HEK293T (cell line): Measurements from ENCODE around the gene TPRG1.

Source experiments
- ARNT ChIP-seq: fragments of 450-650 bp; IDR thresholded peaks from 2 replicates; pipeline ENCODE4 v1.6.1; 2017; ENCODE audit warnings: mild to moderate bottlenecking
- BHLHE40 ChIP-seq: fragments of 450-650 bp; IDR thresholded peaks from 2 replicates; pipeline ENCODE4 v1.6.1; 2016; ENCODE audit warnings: mild to moderate bottlenecking, moderate library complexity, borderline replicate concordance
- CTBP1 ChIP-seq: fragments of 450-650 bp; IDR thresholded peaks from 2 replicates; pipeline ENCODE4 v1.6.1; 2016; ENCODE audit warnings: borderline replicate concordance
- ELF4 ChIP-seq: fragments of 450-650 bp; IDR thresholded peaks from 2 replicates; pipeline ENCODE4 v1.6.1; 2017; ENCODE audit warnings: antibody characterized with exemption
- FOXA1 ChIP-seq: fragments of 450-650 bp; IDR thresholded peaks from 2 replicates; pipeline ENCODE4 v1.6.1; 2016; ENCODE audit warnings: mild to moderate bottlenecking
- FOXK2 ChIP-seq: fragments of 450-650 bp; IDR thresholded peaks from 2 replicates; pipeline ENCODE4 v1.6.1; 2016; ENCODE audit warnings: mild to moderate bottlenecking
- FOXM1 ChIP-seq: fragments of 450-650 bp; IDR thresholded peaks from 2 replicates; pipeline ENCODE4 v1.6.1; 2017; ENCODE audit warnings: mild to moderate bottlenecking, borderline replicate concordance
- HDGF ChIP-seq: fragments of 450-650 bp; IDR thresholded peaks from 2 replicates; pipeline ENCODE4 v1.6.1; 2017; ENCODE audit warnings: antibody characterized with exemption, borderline replicate concordance
- L3MBTL2 ChIP-seq: fragments of 450-650 bp; conservative IDR thresholded peaks from 2 replicates; pipeline ENCODE4 v1.6.1; 2016; ENCODE audit warnings: mild to moderate bottlenecking
- SP1 ChIP-seq: fragments of 450-650 bp; IDR thresholded peaks from 2 replicates; pipeline ENCODE4 v1.6.1; 2017
- TARDBP ChIP-seq: fragments of 450-650 bp; IDR thresholded peaks from 2 replicates; pipeline ENCODE4 v1.6.1; 2016
- TF ChIP-seq, protein P1 (sequence below): fragments of 450-650 bp; IDR thresholded peaks from 2 replicates; pipeline ENCODE4 v1.6.1; 2016

DNA sequence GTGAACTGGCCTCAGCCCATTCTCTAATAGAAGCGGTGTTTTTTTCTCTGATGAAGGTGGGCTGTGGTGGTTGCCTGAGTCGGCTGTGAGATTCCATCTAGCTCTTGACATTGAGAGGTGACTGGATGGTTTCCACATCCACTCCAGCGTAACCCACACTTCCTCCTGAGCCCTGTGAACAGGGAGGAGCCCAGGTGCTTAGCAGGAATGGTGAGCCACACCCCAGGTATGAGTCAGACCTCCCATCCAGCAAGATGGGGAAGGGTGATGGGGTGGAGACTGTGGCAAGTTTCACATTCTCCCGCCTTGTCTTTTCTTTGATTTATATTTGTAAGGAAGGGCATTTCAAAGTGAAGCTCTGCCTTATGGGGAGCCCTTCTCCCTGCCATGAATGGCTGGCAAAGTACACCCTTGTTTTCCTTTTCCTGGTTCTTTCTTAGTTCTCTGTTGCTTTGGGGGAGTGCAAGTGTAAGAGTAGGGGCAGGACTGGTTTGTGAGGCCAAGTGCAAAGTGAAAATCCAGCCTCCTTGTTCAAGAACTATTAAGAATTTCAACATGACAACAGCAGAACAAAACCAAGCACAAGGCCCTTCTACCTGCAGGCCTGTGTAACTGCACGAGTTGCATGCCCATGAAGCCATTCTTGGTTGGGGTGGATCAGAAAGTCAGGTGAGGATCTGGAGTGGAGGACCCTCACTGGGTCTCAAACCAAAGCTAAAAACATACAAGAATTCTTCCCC lies 4.6 kb upstream of the TPRG1 start:
- TF ChIP-seq CTBP1 (no peak), SP1 (no peak), BHLHE40 (no peak), ELF4 (no peak), FOXM1 (no peak), TARDBP (no peak), FOXK2 (no peak), HDGF (no peak), L3MBTL2 (no peak), FOXA1 (no peak), ARNT (no peak)
- TF ChIP-seq, protein P1, sequence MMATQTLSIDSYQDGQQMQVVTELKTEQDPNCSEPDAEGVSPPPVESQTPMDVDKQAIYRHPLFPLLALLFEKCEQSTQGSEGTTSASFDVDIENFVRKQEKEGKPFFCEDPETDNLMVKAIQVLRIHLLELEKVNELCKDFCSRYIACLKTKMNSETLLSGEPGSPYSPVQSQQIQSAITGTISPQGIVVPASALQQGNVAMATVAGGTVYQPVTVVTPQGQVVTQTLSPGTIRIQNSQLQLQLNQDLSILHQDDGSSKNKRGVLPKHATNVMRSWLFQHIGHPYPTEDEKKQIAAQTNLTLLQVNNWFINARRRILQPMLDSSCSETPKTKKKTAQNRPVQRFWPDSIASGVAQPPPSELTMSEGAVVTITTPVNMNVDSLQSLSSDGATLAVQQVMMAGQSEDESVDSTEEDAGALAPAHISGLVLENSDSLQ: no peak
